ENCODE measurements around the gene CCL22.

CCL22 gene

GRCh38 chr16:57376313-57376818, 17.8 kb downstream of the CCL22 start:
- DNase-seq (ENCODE audit: low read depth) = no peak

GRCh38 chr16:57377080-57377841, 18.7 kb downstream of the CCL22 start:
- no peak for DNase-seq (ENCODE audit: low read depth)

GRCh38 chr16:57379579-57379978, 21.0 kb downstream of the CCL22 start:
- no peak for DNase-seq (ENCODE audit: low read depth)

GRCh38 chr16:57380671-57381462, 22.3 kb downstream of the CCL22 start:
- DNase-seq (ENCODE audit: low read depth) = no peak

- DNase-seq (ENCODE audit: low read depth) = no peak
These were observed 23.4 kb downstream of the CCL22 start for GRCh38 chr16:57381791-57382534.

- no peak for DNase-seq (ENCODE audit: low read depth)
These were observed 24.1 kb downstream of the CCL22 start for GRCh38 chr16:57382535-57383275.

GRCh38 chr16:57383276-57384247, 25.0 kb downstream of the CCL22 start:
- no peak for DNase-seq (ENCODE audit: low read depth)

- no peak for DNase-seq (ENCODE audit: low read depth)
These were observed 25.9 kb downstream of the CCL22 start for GRCh38 chr16:57384248-57385070.

- no peak for DNase-seq (ENCODE audit: low read depth)
These were observed 26.5 kb downstream of the CCL22 start for GRCh38 chr16:57385083-57385482.

GRCh38 chr16:57386381-57386951, 27.9 kb downstream of the CCL22 start:
- DNase-seq (ENCODE audit: low read depth) = no peak

GRCh38 chr16:57387598-57388354, 29.2 kb downstream of the CCL22 start:
- DNase-seq (ENCODE audit: low read depth) = no peak

- no peak for DNase-seq (ENCODE audit: low read depth)
These were observed 29.9 kb downstream of the CCL22 start for GRCh38 chr16:57388359-57389086.

- no peak for DNase-seq (ENCODE audit: low read depth)
These were observed 30.5 kb downstream of the CCL22 start for GRCh38 chr16:57389087-57389468.

- no peak for DNase-seq (ENCODE audit: low read depth)
These were observed 32.2 kb downstream of the CCL22 start for GRCh38 chr16:57390636-57391295.

GRCh38 chr16:57391300-57391699, 32.7 kb downstream of the CCL22 start:
- no peak for DNase-seq (ENCODE audit: low read depth)

GRCh38 chr16:57391708-57392107, 33.1 kb downstream of the CCL22 start:
- DNase-seq (ENCODE audit: low read depth) = no peak

GRCh38 chr16:57392694-57393093, 34.1 kb downstream of the CCL22 start:
- no peak for DNase-seq (ENCODE audit: low read depth)

Data from activated T-helper 9 cell treated with anti-CD3 and anti-CD28 coated beads, Interleukin-2, amount 50 U/mL, for 16 hours (primary cell).